Activated effector memory CD4-positive, alpha-beta T cell treated with anti-CD3 and anti-CD28 coated beads, Interleukin-2, amount 50 U/mL, for 16 hours (primary cell): ENCODE data around the gene EGLN3.
"Not testable (repeated sequence)": the region's sequence is repeated elsewhere in the genome, so short reads cannot be mapped to it uniquely, and the experiment has no call there.

Source experiments
- DNase-seq: peaks from one replicate; pipeline ENCODE4 v3.0.0-alpha.2; 2020

EGLN3 gene

GRCh38 chr14:33934043-33934750, 16.7 kb downstream of the EGLN3 start:
- no peak for DNase-seq

- DNase-seq: no peak
These were observed 17.4 kb downstream of the EGLN3 start for GRCh38 chr14:33933386-33933933.

- no peak for DNase-seq
These were observed 18.1 kb downstream of the EGLN3 start for GRCh38 chr14:33932576-33933345.

GRCh38 chr14:33932033-33932432, 18.8 kb downstream of the EGLN3 start:
- no peak for DNase-seq

GRCh38 chr14:33931461-33931860, 19.4 kb downstream of the EGLN3 start:
- no peak for DNase-seq

GRCh38 chr14:33930439-33930838, 20.4 kb downstream of the EGLN3 start:
- no peak for DNase-seq

GRCh38 chr14:33929799-33930408, 21.0 kb downstream of the EGLN3 start:
- DNase-seq: no peak

GRCh38 chr14:33928895-33929294, 22.0 kb downstream of the EGLN3 start:
- no peak for DNase-seq

- no peak for DNase-seq
These were observed 22.9 kb downstream of the EGLN3 start for GRCh38 chr14:33927944-33928343.

- DNase-seq: not testable (repeated sequence)
These were observed 23.9 kb downstream of the EGLN3 start for GRCh38 chr14:33926967-33927366.

GRCh38 chr14:33925946-33926345, 24.9 kb downstream of the EGLN3 start:
- DNase-seq: no peak

- DNase-seq: no peak
These were observed 25.6 kb downstream of the EGLN3 start for GRCh38 chr14:33925235-33925634.

GRCh38 chr14:33924566-33925100, 26.2 kb downstream of the EGLN3 start:
- DNase-seq: no peak

GRCh38 chr14:33922125-33922524, 28.7 kb downstream of the EGLN3 start:
- DNase-seq: no peak

GRCh38 chr14:33918256-33918655, 32.6 kb downstream of the EGLN3 start:
- no peak for DNase-seq

GRCh38 chr14:33917661-33918060, 33.2 kb downstream of the EGLN3 start:
- no peak for DNase-seq

GRCh38 chr14:33916663-33917565, 34.0 kb downstream of the EGLN3 start:
- DNase-seq: no peak

- DNase-seq: no peak
These were observed 35.2 kb downstream of the EGLN3 start for GRCh38 chr14:33915682-33916081.

- no peak for DNase-seq
These were observed 36.0 kb downstream of the EGLN3 start for GRCh38 chr14:33914676-33915516.

- DNase-seq: no peak
These were observed 39.8 kb downstream of the EGLN3 start for GRCh38 chr14:33911046-33911445.

GRCh38 chr14:33910435-33910834, 40.4 kb downstream of the EGLN3 start:
- no peak for DNase-seq
